H9 (cell line): Measurements from ENCODE around the gene SNRPD1. TPM values are rescaled to one million over a fixed set of nuclear protein-coding genes. Genes with fewer than 3 reads are reported as not detected.

ENCODE experiments used
- DNase-seq: peaks from one replicate; pipeline ENCODE4 v3.0.0-alpha.2; 2017
- H2AFZ ChIP-seq: one replicate; pipeline ENCODE4 v1.6.1; 2013; ENCODE audit warnings: mild to moderate bottlenecking, low read length, control low read depth, moderate library complexity
- H2AK5ac ChIP-seq: 2 replicates; pipeline ENCODE4 v1.6.1; 2013; ENCODE audit warnings: low read length, control low read depth, mixed read lengths; ENCODE audit not compliant: insufficient read length
- H2BK120ac ChIP-seq: one replicate; pipeline ENCODE4 v1.6.1; 2013; ENCODE audit warnings: low read depth, mild to moderate bottlenecking, low read length, control low read depth, inconsistent platforms; ENCODE audit not compliant: poor library complexity, severe bottlenecking
- H2BK12ac ChIP-seq: 2 replicates; pipeline ENCODE4 v1.6.1; 2013; ENCODE audit warnings: low read length, control low read depth, mixed read lengths, low read depth; ENCODE audit not compliant: insufficient read length
- H2BK15ac ChIP-seq: 2 replicates; pipeline ENCODE4 v1.6.1; 2013; ENCODE audit warnings: low read depth, low read length, control low read depth
- H2BK20ac ChIP-seq: one replicate; pipeline ENCODE4 v1.6.1; 2013; ENCODE audit warnings: low read depth, mild to moderate bottlenecking, low read length, control low read depth, inconsistent platforms; ENCODE audit not compliant: poor library complexity, severe bottlenecking
- H2BK5ac ChIP-seq: 2 replicates; pipeline ENCODE4 v1.6.1; 2013; ENCODE audit warnings: low read length, control low read depth, mixed read lengths; ENCODE audit not compliant: insufficient read length
- H3K14ac ChIP-seq: 2 replicates; pipeline ENCODE4 v1.6.1; 2013; ENCODE audit warnings: low read length, control low read depth; ENCODE audit not compliant: insufficient read depth
- H3K18ac ChIP-seq: 2 replicates; pipeline ENCODE4 v1.6.1; 2013; ENCODE audit warnings: low read depth, mild to moderate bottlenecking, mixed read lengths, low read length, control low read depth; ENCODE audit not compliant: insufficient read length
- H3K23ac ChIP-seq: 2 replicates; pipeline ENCODE4 v1.6.1; 2013; ENCODE audit warnings: low read length, control low read depth, mixed read lengths, low read depth; ENCODE audit not compliant: insufficient read length
- H3K23me2 ChIP-seq: 2 replicates; pipeline ENCODE4 v1.6.1; 2013; ENCODE audit warnings: low read depth, mild to moderate bottlenecking, mixed read lengths, low read length, control low read depth; ENCODE audit not compliant: insufficient read length, poor library complexity, severe bottlenecking
- H3K27ac ChIP-seq: 2 replicates; pipeline ENCODE4 v1.5.1; 2013; ENCODE audit warnings: low read length, control low read depth, mixed read lengths, low read depth; ENCODE audit not compliant: insufficient read length
- H3K27me3 ChIP-seq: 2 replicates; pipeline ENCODE4 v1.6.1; 2013; ENCODE audit warnings: low read length, control low read depth, inconsistent platforms; ENCODE audit not compliant: insufficient read depth
- H3K4ac ChIP-seq: 2 replicates; pipeline ENCODE4 v1.6.1; 2013; ENCODE audit warnings: low read depth, mild to moderate bottlenecking, control low read depth, inconsistent platforms, low read length, moderate library complexity
- H3K4me1 ChIP-seq: 2 replicates; pipeline ENCODE4 v1.6.1; 2013; ENCODE audit warnings: low read length, control low read depth, inconsistent platforms; ENCODE audit not compliant: insufficient read depth
- H3K4me2 ChIP-seq: 2 replicates; pipeline ENCODE4 v1.6.1; 2013; ENCODE audit warnings: low read length, control low read depth, mixed read lengths; ENCODE audit not compliant: insufficient read length, insufficient read depth
- H3K56ac ChIP-seq: 2 replicates; pipeline ENCODE4 v1.6.1; 2013; ENCODE audit warnings: low read depth, mild to moderate bottlenecking, mixed read lengths, low read length, control low read depth; ENCODE audit not compliant: insufficient read length
- H3K79me1 ChIP-seq: 2 replicates; pipeline ENCODE4 v1.6.1; 2013; ENCODE audit warnings: low read depth, mild to moderate bottlenecking, moderate library complexity, low read length, control low read depth, inconsistent platforms; ENCODE audit not compliant: insufficient read depth, poor library complexity, severe bottlenecking
- H3K79me2 ChIP-seq: 2 replicates; pipeline ENCODE4 v1.6.1; 2013; ENCODE audit warnings: low read length, control low read depth, inconsistent platforms; ENCODE audit not compliant: insufficient read depth
- H3K9ac ChIP-seq: 2 replicates; pipeline ENCODE4 v1.6.1; 2013; ENCODE audit warnings: low read length, control low read depth, mixed read lengths; ENCODE audit not compliant: insufficient read length; ENCODE audit errors: extremely low read depth
- H3K9me3 ChIP-seq: one replicate; pipeline ENCODE4 v1.6.1; 2013; ENCODE audit warnings: low read depth, low read length, inconsistent platforms; ENCODE audit not compliant: control insufficient read depth
- H3T11ph ChIP-seq: one replicate; pipeline ENCODE4 v1.6.1; 2013; ENCODE audit warnings: mild to moderate bottlenecking, low read length, control low read depth, inconsistent platforms
- H4K20me1 ChIP-seq: one replicate; pipeline ENCODE4 v1.6.1; 2013; ENCODE audit not compliant: control insufficient read depth, insufficient read length, insufficient read depth
- H4K5ac ChIP-seq: 2 replicates; pipeline ENCODE4 v1.6.1; 2013; ENCODE audit warnings: low read depth, mild to moderate bottlenecking, mixed read lengths, low read length, control low read depth; ENCODE audit not compliant: insufficient read length
- H4K8ac ChIP-seq: replicated peaks from 2 replicates; pipeline ENCODE4 v1.6.1; 2013; ENCODE audit warnings: low read length, control low read depth, mixed read lengths, low read depth; ENCODE audit not compliant: insufficient read length
- H4K91ac ChIP-seq: 2 replicates; pipeline ENCODE4 v1.6.1; 2013; ENCODE audit warnings: low read depth, mild to moderate bottlenecking, moderate library complexity, mixed read lengths, low read length, control low read depth; ENCODE audit not compliant: insufficient read length
- H3K27ac Mint-ChIP-seq, 3 experiments: 2 replicates in 2 of 3; 3 replicates in 1 of 3; pipeline ENCODE4 v1.8.0; 2020 to 2021; ENCODE audit warnings: mixed read lengths in 3 of 3, mild to moderate bottlenecking in 1 of 3, moderate library complexity in 1 of 3
- H3K27me3 Mint-ChIP-seq: 2 replicates; pipeline ENCODE4 v1.8.0; 2021; ENCODE audit warnings: low read depth, mild to moderate bottlenecking, moderate library complexity, mixed read lengths
- H3K36me3 Mint-ChIP-seq, 3 experiments: 2 replicates in 2 of 3; 3 replicates in 1 of 3; pipeline ENCODE4 v1.8.0; 2020 to 2021; ENCODE audit warnings: low read depth in 3 of 3, mixed read lengths in 3 of 3; ENCODE audit not compliant: insufficient read depth in 1 of 3
- H3K4me1 Mint-ChIP-seq, 2 experiments: 2 replicates each; pipeline ENCODE4 v1.8.0; 2020; ENCODE audit warnings: mixed read lengths in 2 of 2
- H3K4me3 Mint-ChIP-seq, 2 experiments: 2 replicates in 1 of 2; 3 replicates in 1 of 2; pipeline ENCODE4 v1.8.0; 2020 to 2021; ENCODE audit warnings: mild to moderate bottlenecking in 2 of 2, mixed read lengths in 2 of 2, moderate library complexity in 1 of 2
- H3K9me3 Mint-ChIP-seq, 2 experiments: 2 replicates in 1 of 2; 3 replicates in 1 of 2; pipeline ENCODE4 v1.8.0; 2020; ENCODE audit warnings: mild to moderate bottlenecking in 2 of 2, mixed read lengths in 2 of 2, moderate library complexity in 1 of 2
- WGBS: extraction: QIAGEN DNeasy Blood & Tissue Kit; methylation state at CpG from one replicate; pipeline ENCODE4 v1.1.7; 2013; ENCODE audit warnings: missing lambda C conversion rate, low lambda C conversion rate, mixed read lengths; ENCODE audit not compliant: insufficient read length; ENCODE audit errors: extremely low coverage; 5-methylcytosine and 5-hydroxymethylcytosine counted together
- microRNA-seq: library from miRNA; unstranded; fragments of <30 nt; microRNA quantifications from one replicate; pipeline ENCODE4, GENCODE V29; 2020; ENCODE audit warnings: borderline microRNAs expressed
- total RNA-seq: library from RNA; stranded (reverse); gene quantifications from 2 replicates; pipeline ENCODE4 v1.2.1, GENCODE V29; 2021
- TF ChIP-seq, protein P1 (sequence below): fragments of 200-600 bp; sonication (generic); conservative IDR thresholded peaks from 3 replicates; pipeline ENCODE4 v1.8.0; 2021; ENCODE audit warnings: antibody characterized with exemption, mild to moderate bottlenecking

Gene SNRPD1
- total RNA-seq, 1 experiment from 2014 or later, result 178 TPM

DNA sequence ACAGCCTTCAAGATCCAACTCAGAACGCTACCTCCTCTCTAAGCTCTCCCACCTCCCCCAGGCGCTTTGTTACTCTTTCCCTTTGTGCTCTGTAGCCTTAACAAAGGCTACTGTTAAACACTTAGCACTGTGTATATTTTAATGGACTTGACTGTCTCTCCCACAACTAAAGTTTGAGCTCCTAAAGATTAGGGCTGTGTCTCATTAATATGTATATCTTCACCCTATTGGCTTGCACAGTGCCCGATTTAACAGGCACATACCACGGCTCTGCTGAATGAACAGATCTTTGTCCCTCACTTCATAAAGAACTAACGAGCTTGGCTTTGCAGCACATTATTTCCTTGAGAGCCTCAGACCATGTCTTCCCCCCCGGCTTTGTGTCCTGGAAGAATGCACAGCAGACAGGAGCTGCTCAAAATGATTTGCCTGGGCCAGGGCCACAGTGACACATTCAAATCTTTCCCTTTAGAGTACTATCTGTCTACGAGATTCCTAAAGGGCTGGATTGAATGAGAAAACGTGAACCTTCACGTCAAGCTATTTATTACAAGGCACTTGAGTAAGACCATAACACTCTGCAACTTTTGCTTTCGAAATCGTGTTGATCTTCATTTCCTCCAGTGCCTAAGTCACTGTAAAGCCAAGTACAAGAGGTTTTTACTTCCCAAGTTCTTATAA, 70.4 kb downstream of the SNRPD1 start:
- Histone ChIP-seq H3K4me1 (no peaks in the 10 kb centered on the region; the same call in 1 of the 2 replicates), H4K8ac (no peak overlapping the region), H4K20me1 (no peaks in the 10 kb centered on the region), H4K5ac (no peak overlapping the region), H3K27ac (no peak overlapping the region), H3K9me3 (no peaks in the 10 kb centered on the region), H2BK15ac (no peak overlapping the region), H3K56ac (no peak overlapping the region), H3K27me3 (no peaks in the 10 kb centered on the region), H2BK12ac (no peak overlapping the region), H3K4ac (no peak overlapping the region), H3K14ac (no peak overlapping the region), H2AFZ (no peak overlapping the region), H2BK5ac (no peak overlapping the region), H3T11ph (no peak overlapping the region), H3K79me1 (no peaks in the 10 kb centered on the region), H4K91ac (no peak overlapping the region), H3K9ac (no peak overlapping the region), H2BK20ac (no peak overlapping the region), H3K23ac (no peak overlapping the region), H3K79me2 (no peaks in the 10 kb centered on the region), H2AK5ac (no peak overlapping the region), H3K4me2 (no peak overlapping the region), H2BK120ac (no peak overlapping the region), H3K18ac (no peak overlapping the region), H3K23me2 (no peaks in the 10 kb centered on the region)
- Mint-ChIP-seq H3K27me3 (no peaks in the 10 kb centered on the region), H3K4me1 (peaks cover 7 to 11% of the 10 kb centered on the region in 2 experiments), H3K27ac (peak overlapping the region in 1 of 3 experiments; percentile 94; a peak in 1 of 7 replicates), H3K4me3 (no peak overlapping the region), H3K9me3 (no peaks in the 10 kb centered on the region), H3K36me3 (no peaks in the 10 kb centered on the region)
- TF ChIP-seq, protein P1, sequence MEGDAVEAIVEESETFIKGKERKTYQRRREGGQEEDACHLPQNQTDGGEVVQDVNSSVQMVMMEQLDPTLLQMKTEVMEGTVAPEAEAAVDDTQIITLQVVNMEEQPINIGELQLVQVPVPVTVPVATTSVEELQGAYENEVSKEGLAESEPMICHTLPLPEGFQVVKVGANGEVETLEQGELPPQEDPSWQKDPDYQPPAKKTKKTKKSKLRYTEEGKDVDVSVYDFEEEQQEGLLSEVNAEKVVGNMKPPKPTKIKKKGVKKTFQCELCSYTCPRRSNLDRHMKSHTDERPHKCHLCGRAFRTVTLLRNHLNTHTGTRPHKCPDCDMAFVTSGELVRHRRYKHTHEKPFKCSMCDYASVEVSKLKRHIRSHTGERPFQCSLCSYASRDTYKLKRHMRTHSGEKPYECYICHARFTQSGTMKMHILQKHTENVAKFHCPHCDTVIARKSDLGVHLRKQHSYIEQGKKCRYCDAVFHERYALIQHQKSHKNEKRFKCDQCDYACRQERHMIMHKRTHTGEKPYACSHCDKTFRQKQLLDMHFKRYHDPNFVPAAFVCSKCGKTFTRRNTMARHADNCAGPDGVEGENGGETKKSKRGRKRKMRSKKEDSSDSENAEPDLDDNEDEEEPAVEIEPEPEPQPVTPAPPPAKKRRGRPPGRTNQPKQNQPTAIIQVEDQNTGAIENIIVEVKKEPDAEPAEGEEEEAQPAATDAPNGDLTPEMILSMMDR, result no peak
- no peak for DNase-seq
- no CpG with 5 or more reads among the region's 11 CpGs for WGBS

Small RNA genes lying within 50 kb of the gene (microRNA-seq; reads per million reads assigned to microRNA genes)
- not detected for gene MIR320C1

Other genes starting within 250 kb of the SNRPD1 start
- gene ESCO1, start 11.6 kb upstream of the SNRPD1 start, total RNA-seq, result 36.4 and 36.7 TPM in 2 replicates
- gene ABHD3, start 92.5 kb downstream of the SNRPD1 start, total RNA-seq, result 12.0 and 12.5 TPM in 2 replicates
- 45.7 and 48.8 TPM in 2 replicates for gene MIB1, start 128.5 kb downstream of the SNRPD1 start, total RNA-seq